ENCODE data around the gene SHOC2.

The SHOC2 gene

DNA sequence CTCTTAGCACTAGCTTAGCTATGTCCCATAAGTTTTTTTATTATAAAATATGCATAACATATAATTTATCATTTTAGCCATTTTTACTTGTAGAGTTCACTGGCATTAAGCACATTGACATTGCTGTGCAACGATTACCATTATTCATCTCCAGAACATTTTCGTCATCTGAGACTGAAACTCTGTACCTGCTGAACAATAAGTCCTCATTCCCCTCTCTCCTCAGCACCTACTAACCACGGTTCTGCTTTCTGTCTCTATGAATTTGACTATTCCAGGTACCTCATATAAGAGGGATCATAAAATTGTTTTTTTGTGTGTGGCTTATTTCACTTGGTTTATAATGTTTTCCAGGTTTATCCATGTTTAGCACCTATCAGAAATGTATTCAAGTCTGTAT lies 64.1 kb downstream of the SHOC2 start:
- DNase-seq (ENCODE audit: low read depth in 2 of 2), result no peak

DNA sequence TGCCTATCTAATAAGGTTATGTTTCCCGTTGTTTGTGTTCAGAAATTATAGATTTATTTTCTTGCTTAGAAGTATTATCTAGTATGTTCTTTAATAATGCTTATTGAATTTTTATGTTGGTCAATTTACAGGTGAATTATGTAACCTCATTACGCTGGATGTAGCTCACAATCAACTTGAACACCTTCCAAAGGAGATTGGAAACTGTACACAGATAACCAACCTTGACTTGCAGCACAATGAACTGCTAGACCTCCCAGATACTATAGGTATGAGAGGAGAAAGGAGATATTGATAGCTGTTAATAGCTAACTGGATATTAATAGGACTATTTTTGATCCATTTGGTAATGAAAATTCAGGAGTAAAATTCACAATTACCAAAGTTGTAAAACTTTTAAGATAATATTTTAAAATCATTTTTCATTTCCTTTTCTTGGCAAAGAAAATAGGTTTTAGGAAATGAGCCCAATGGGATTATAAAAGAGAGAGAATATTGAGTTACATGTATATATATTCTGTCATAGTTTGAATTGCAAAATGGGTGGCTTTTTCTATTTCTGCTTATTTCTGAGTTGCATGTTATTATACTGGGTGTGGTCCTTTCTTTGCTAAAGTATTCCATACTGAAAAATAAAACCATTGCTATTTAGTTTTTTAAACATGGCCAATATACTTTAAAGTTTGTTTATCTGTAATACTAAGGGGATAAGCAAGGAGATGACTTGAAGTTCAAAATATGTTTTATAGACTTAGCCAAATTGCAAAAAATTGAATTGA lies 66.3 kb downstream of the SHOC2 start:
- no peak for DNase-seq (ENCODE audit: low read depth in 2 of 2)

DNA sequence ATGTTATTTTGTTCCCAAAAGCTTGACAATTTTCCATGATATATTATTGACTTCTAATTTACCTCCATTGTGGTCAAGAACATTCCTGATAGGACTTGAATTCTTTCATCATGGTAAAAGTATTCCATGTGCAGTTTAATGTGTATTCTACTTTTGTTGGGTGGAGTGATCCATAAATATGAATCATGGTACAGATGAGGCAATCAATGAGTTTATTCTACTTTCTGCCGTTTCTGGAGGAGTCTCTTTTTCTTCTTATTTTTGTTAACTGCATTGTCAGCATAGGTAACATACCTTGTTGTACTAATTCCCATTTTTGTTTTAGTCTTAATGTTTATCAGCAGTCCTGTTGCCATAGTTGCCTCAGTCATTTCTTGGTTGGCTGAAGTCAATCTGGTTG lies 69.6 kb downstream of the SHOC2 start:
- DNase-seq (ENCODE audit: low read depth in 2 of 2), result no peak

DNA sequence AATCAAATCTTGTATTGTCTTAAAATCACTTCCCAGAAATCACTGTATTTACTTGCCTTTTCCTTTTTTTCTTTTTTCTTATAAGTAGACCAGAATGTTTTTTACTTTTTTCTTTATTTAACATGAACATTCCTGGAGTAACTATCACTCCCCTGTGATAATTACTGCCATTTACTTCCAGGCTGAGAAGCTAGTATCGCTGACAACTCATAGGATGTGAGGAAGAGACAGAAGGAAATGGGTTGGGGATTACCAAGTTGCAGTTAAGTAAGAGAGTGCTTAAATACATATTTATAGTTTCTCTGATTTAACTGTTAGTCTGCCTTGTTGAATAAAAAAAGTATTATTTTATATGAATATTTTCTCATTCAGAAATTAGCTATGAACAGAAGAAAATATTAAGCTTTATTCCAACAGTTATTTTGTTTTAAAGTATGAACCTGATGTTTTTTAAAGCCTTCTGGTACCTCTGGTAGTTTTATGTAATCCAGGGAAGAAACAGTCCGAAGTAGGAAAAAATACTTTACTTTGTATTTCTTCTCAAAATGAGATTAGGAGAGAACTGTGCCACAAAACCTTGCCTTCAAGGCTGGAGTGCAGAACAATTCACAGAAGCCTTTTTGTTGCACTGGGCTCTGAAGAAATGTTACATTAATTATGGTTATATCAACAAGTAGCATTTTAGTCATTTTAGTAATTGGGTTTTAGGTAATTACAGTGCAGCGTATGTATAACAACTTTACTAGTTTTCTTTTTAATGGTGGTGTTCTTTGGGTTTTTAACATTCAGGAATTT lies 72.8 kb downstream of the SHOC2 start:
- no peak for DNase-seq (ENCODE audit: low read depth in 2 of 2)

DNA sequence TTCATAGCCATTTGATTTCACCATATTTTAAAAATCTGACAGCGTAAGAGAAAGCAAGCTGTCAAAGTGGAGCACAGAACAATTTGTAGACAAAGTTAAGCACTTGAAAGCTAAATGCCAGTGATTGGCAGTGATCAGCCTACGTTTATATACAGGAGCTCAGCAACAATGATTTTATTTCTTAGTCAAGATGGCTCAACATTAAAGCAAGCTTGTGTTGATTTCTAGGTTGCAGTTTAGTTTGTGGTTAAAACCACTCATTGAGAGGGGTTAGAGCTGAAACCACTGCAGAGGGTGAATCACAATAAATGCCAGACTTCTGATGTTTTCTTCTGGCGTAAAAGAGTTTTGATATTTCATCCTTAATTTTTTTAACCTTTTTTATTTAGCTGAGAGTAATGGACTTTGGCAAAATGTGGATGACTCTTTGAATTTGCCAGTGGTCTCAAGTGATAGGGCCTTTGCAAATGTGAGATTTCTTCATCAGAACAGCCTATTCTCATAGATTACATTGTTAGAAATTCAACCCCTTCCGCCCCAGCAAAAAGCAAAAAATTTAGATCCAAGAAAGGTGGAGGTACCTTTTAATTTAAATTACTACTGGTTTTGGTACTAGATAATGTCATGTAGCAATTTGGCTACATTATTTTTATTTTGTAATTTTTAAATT lies 73.8 kb downstream of the SHOC2 start:
- no peak for DNase-seq (ENCODE audit: low read depth in 2 of 2)

DNA sequence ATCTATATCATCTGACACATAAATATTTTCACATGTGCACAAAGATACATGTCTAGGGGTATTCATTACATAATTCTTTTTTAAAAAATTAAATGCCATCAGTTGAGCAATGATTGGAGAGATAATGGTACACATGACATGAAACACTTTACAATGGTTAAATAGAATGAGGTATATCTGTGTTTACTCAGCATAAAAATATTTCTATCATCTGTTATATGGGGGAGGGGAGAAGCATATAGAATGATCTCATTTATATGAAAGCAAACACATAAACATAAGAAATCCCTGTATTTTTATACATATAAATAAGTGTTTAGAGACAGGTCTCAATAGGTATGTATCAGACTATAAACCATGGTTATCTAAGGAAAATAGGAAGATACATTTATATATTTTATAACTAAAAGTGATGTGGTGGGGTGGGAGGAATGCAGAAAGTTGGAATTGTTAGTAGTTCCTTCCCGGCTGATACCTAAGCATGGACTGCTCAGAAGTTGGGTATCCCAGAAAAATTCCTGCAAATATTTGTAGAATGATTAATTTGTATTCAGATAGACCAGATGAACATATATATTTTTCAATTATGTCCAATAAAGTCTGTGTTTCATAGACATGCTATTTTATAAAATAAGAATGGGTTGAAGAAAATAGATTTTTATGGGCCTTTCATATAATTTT lies 75.1 kb downstream of the SHOC2 start:
- no peak for DNase-seq (ENCODE audit: low read depth in 2 of 2)

DNA sequence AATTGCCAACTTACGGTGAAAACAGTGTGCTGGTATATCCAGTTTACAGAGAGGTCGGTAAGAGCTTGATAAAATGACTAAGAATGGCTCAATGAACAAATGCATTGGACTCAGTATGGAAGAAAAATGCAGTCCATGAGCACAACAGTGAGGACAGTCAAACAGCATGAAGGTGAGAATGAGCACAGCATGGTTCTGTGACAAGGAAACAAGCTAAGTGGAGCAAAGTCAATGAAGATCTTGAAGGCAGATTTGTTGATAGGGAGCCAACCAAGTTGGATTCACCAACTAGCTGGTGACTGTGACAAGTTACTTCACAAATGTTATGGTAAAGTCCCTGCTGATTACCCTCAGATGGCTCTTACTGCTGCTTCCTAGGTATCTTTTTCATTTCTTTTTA lies 75.9 kb downstream of the SHOC2 start:
- DNase-seq (ENCODE audit: low read depth in 2 of 2), result no peak

DNA sequence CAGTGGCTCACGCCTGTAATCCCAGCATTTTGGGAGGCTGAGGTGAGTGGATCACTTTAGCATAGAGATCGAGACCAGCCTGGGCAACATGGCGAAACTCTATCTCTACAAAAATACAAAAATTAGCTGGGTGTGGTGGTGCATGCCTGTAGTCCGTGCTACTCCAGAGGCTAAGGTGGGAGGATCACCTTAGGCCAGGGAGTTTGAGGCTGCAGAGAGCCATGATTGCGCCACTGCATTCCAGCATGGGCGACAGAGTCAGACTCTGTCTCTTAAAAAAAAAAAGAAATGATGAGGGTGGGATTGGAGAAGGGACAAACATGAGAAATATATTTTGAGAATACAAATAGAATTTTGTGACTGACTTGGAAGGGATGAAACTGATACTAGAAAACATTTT lies 76.9 kb downstream of the SHOC2 start:
- DNase-seq (ENCODE audit: low read depth in 2 of 2), result no peak

DNA sequence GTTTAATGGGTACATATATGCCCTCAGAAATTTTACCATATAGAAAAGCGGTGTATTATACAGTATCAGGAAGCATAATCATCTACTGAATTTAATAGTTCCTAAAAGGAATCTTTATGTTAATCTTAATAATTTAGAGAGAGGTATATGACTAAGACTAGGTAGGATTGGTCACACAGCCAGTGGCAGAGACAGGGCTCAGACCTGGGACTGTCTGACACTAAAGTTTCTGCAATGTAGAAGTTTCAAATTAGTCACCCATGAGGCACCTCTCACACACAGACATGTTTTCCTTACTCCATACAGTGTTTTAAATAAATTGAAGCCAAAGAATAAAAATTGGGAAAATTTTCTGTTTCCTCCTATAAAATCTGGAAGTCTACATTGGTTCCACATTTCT lies 84.6 kb downstream of the SHOC2 start:
- DNase-seq (ENCODE audit: low read depth in 2 of 2), result no peak

DNA sequence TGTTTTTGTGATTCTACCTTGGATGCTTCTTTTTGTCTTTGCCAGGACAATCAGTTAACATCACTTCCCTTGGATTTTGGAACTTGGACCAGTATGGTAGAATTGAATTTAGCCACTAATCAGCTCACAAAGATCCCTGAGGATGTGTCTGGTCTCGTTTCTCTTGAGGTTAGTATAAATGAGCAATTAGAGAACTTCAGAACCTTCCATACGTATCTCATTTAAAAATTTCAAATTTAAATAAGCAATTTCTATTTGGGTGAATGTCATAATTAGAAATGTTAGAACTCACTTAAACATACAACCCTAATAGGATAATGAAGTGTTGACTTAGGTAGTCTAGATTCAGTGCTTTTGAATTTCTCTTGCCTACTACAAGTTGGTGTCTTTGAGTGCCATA lies 88.1 kb downstream of the SHOC2 start:
- DNase-seq (ENCODE audit: low read depth in 2 of 2), result no peak

DNA sequence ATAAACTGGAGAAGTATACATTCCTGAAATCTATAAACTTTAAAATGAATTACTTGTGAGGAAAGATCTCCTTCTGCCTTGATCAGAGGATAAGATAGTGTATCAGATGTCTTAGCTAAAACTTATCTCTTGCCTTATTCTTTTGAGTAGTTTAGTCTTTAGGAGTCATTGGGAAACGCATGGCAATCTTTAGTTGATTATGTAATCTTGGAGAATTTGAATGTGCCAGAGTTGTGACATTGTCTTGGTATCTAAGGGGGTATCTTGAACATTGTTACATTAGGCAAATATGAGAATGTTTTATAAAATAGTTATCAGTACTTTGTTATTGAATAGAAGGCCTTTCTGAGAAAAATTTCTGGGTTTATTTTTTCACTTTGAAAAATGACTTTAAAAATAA lies 95.8 kb downstream of the SHOC2 start:
- DNase-seq (ENCODE audit: low read depth in 2 of 2), result no peak

DNA sequence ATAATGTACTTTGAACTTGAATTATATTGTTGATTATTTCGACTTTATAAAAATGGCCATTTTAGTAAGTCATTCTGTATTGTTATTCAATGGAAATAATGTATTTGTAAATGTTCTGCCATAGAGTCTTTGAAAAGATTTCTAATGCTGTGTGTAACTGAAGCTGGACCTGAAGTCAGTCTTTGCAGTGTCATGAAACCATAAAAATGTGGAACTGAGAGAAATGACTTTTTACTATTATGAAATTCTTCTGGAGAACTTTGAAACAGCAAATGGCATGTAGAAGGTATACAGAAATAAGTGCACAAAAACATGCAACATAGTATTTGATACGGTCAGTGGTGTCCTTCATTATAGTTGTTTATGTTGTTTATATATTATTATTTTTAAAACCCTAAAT lies 97.7 kb downstream of the SHOC2 start:
- no peak for DNase-seq (ENCODE audit: low read depth in 2 of 2)

DNA sequence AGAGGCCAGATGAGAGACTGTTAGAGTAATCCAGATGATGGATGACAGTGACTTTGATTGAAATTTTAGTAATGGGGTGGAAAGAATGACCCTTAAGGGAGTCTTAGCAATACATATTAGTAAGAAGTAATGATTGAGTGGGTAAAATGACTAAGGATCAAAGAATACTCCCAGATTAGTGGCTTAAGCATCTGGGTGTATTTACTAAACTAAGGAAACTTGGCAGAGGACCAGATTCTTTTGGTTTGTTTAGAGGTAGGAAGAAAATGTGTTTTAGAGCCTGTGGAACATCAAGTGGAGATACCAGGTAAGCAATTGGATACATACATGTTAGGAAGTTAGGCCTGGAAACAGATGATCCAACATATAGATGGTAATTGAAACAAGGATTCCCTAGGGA lies 98.6 kb downstream of the SHOC2 start:
- no peak for DNase-seq (ENCODE audit: low read depth in 2 of 2)

DNA sequence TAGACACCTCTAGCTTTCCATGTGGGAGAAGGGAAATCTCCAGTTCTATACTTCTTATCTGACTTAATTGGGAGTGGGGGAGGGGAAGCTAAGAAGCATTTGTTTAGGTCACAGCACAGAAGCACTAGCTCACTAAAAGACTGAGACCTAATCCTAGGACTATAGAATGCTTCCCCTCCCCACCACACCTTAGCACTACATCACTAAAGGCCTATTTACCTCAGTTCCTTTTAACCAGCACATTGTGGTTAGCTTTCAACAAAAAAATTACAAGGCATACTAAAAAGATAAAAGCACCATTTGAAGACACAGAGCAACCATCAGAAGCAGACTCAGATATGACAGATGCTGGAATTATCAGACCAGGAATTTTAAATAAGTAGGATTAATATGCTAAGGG lies 103.7 kb downstream of the SHOC2 start:
- no peak for DNase-seq (ENCODE audit: low read depth in 2 of 2)

DNA sequence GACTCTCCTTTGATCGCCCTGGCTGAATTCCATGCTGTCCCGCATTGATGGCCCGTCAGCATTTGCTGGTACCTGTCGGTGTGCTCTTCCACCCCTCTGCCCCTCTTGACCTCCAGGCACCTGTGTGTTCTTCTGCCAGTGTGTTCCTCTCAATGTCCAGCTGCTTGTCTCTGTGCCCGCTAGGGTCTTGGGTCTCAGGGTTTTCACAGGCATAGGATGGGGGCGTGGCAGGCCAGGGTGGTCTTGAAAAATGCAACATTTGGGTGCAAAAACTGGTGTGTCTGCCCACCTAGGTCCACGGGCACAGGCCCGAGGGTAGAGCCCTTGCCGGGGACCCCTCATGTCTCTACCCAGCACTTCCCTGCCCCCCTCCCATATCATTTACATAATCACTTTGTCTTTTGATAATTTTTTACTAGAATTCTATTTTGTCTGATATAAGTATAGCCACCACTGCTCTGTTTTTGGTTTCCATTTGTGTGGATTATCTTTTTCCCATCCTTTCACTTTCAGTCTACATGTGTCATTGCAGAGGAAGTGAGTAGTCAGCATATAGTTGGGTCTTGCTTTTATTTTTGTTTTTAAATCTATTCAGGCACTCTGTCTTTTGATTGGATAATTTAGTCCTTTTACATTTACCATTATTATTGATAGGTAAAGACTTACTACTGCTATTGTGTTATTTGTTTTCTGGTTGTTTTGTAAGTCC lies 110.8 kb downstream of the SHOC2 start:
- DNase-seq (ENCODE audit: low read depth in 2 of 2), result no peak

DNA sequence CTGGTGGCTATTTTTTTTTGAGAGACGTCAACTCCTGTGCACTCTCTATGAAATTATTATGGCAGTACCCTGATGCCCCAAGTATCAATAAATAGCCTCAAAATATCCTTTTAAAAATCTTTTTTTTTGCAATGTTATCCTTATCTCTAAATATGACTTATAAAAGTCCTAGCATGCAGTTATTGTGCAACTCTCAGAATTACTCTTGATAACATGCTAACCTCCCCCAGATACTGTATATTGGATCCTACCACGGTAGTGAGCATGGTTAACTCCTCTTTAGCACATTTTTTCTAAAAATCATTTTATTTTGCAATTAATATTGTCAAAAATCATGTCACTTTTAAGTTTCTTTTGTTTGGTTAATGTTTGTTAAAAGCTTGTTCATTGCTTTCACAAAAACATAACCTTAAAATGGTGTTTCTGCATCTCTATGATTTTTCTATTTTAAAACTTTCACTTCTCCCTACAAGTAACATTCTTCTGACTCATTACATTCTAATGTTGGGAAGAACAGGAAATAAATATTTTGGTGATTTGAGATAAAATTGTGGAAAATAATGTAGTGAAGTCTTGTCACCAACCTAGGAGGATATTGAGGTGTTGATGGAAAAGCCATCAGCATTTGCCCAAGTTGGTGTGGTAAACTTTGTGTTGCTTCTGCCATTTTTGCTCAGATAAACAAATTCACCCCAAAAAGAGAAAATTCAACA lies 115.3 kb downstream of the SHOC2 start:
- no peak for DNase-seq (ENCODE audit: low read depth in 2 of 2)

DNA sequence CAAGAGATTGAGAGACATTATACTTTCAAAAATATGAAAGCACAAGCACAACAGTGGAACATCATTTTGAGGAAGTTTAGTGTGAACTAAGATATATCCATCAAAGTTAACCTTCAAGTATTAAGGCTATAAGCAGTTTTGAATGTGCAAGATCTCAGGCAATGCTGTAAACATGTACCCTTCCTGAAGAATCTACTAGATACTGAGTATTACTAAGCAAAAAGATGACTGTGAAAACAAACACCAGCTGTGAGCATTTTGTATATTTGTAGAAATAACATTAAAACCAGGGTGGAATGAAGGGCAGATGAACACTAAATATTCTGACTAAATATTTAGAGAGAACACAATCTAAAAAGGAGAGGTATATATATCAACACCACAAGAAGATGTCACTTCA lies 116.1 kb downstream of the SHOC2 start:
- DNase-seq (ENCODE audit: low read depth in 2 of 2), result no peak

DNA sequence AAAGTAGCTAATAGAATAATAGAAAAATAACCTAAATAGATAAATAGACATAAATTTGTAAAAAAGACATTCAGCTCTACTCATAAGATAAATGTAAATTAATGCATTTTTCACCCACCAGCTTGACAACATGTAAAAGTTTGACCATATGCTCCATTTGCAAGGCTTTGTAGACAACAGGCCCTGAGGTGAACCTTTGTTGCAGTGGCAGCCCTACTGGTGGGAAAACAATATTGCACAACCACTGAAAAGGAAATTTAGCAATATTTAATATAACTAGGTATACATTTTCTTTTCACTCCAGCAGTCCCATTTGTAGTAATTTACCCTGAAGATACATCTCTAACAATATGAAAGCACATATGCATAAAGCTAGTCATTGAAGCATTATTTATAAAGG lies 118.5 kb downstream of the SHOC2 start:
- DNase-seq (ENCODE audit: low read depth in 2 of 2), result no peak

DNA sequence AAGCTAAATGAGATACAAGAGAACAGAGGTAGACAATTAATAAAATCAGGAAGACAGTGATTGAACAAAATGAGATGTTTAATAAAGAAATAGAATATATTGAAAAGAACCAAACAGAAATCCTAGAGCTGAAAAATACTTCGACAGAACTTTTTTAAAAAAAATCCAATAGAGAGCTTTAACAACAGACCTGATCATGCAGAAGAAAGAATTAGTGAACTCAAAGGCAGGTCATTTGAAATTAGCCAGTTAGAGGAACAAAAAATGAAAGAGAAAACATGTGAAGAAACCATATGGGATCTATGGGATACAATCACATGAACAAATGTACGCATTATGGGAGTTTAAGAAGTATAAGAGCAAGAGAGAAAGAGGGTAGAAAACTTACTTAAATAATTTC lies 120.1 kb downstream of the SHOC2 start:
- DNase-seq (ENCODE audit: low read depth in 2 of 2), result no peak

DNA sequence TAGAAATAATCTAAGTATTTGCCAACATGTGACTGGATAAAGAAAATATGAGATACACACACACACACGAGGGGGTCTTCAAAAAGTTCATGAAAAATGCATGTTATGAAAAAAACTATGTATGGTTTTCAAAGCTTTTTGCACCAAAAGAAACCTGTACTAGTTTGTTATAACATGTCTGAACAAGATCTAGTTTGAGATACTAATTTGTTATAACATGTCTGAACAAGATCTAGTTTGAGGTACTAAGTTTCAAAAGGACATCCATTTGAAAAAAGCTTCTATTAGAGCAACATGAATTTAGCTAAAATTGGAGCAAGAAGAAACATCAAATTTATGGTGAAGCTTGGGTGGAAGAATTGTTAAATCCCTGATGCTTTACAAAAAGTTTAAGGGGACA lies 137.6 kb downstream of the SHOC2 start:
- DNase-seq (ENCODE audit: low read depth in 2 of 2), result no peak

Measured in stimulated activated CD4-positive, alpha-beta T cell treated with anti-CD3 and anti-CD28 coated beads, Interleukin-1b, Interleukin-23, amount 100 ng/mL, for 1 hour (primary cell).